Fibroblast of skin of right biceps (primary cell): ENCODE results near the gene ADORA2A.

Experiments used
- DNase-seq: peaks from one replicate; pipeline ENCODE4 v3.0.0-alpha.2; 2013

The ADORA2A gene

DNA sequence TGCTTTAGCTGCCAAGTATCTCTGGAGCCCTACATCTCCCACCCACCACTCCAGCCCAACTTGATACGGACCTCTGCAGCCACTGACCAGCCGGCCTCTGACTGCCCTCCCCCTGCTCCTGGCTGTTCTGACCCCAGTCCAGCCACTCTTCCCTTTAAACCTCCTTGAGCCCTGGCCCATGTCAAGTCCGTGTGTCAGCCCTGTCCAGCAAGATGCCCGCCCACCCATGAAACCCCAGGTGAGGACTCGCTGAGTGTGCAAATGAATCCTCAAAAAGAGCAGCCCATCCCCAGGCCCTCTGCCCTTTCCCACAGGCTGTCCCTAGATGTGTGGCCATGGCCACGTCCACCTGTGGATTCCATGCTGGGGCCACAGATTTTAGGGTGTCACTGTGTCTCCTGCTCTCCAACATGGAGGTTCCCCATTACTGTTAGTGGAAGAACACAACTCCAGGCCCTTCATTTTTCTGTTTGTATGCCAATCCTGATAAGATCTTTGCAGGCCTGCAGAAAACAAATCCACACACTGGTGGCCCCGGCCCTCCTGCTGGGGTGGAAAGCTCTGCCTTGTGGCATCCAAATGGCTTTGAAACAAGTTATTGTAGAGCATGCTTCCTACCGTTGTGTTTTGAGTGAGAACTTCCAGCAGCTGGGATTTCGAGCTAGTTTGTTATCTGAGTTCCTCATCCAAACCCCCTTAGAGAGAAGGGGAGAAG is 22.7 kb upstream of the ADORA2A start:
- DNase-seq: no peak

GRCh38 chr22:24405631-24406321 is 21.6 kb upstream of the ADORA2A start:
- no peak for DNase-seq

DNA sequence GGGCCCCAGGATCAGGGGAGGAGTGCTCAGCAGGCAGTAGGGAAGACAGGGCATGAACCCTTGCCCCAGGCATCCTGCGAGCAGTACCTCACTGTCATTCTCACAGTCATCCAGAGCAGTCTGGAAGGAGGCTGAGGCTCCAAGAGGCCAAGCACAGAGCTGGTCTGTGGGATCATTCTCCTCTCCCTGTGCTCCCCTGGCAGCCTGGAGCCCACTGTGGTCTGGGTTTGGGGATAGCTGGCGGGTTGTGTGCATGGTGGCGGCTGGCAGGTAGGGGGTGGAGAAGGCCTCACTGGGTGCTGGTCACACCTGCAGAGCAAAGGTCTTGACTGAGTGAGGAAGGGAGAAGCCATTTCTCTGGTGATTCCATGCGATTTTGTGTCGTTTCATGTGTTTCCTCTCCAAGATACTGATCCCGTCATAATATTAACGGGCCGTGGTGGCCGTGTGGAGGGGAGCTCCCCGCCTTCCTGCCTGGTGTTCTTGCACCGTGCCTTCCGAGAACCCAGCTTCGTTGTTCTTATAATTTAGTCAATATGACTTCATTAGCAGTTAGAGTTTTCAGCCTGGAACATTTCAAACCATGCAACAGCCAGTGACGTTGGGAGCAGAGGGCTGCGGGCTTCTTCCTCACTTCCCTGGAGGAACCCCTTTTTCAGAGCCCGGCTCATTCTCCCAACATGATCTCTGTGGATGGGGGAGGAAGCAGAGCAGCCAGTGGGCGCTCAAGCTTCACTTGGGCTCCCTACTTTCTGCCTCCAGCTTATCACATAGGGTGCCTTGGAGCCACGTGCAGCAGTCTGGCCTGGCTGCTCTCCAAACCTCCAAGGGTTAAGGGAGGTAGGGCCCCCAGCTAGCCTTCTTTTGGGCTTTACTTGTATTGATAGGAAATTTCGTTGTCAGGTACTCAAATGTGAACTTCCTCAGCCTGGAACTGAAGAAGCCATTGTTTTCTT is 20.8 kb upstream of the ADORA2A start:
- DNase-seq: no peak

DNA sequence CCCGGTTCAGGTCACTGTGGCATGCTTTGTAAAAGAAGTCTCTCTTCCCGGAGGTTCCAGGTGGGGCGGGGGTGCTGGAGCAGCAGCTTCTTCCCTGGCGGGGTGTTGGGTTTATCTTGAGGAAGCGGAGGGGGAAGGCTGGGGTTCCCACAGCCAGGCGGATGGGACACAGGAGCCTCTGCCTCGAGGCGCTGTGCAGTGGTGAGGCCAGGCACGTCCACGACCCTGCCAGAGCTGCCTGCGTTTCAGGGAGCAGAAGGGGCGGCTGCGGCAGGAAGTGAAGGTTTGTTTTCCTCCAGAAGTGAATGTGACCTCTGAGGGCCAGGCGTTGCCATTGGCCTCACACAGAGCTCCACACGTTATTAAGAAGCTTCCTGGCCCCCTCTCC is 20.1 kb upstream of the ADORA2A start:
- no peak for DNase-seq

- DNase-seq: no peak
Measured at GRCh38 chr22:24407884-24408283, 19.5 kb upstream of the ADORA2A start.

DNA sequence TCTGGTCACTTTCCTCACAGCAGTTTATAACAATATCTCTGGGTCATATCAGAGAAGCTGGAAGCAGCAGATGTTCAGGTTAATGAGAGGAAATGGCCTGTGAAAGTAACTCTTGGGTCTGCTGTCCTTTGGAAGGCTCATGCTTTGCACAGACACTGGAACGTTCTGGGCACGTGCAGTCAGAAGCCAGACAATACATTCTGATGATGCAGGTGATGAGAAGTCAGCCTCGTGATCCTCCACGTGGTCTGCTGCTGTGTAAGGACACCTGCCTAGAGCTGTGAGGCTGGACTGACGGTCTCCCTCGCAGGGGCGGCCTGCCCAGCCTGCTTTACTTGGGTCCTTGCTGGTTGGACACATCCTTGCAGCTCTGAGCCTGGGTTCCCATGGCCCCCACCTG is 18.8 kb upstream of the ADORA2A start:
- no peak for DNase-seq

DNA sequence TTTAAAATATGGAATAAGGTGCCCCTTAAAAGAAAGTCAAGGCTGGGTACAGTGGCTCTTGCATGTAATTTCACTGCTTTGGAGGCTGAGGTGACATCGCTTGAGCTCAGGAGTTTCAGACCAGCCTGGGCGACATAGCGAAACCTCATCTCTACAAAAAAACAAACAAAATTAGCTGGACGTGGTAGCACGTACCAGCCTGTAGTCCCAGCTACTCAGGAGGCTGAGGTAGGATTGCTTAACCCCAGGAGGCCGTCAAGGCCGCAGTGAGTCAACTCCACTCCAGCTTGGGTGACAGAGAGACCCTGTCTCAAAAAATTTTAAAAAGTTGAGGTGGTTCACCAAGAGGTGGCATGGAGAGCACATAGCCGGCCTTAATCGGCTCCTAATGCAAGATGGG is 17.7 kb upstream of the ADORA2A start:
- no peak for DNase-seq

DNA sequence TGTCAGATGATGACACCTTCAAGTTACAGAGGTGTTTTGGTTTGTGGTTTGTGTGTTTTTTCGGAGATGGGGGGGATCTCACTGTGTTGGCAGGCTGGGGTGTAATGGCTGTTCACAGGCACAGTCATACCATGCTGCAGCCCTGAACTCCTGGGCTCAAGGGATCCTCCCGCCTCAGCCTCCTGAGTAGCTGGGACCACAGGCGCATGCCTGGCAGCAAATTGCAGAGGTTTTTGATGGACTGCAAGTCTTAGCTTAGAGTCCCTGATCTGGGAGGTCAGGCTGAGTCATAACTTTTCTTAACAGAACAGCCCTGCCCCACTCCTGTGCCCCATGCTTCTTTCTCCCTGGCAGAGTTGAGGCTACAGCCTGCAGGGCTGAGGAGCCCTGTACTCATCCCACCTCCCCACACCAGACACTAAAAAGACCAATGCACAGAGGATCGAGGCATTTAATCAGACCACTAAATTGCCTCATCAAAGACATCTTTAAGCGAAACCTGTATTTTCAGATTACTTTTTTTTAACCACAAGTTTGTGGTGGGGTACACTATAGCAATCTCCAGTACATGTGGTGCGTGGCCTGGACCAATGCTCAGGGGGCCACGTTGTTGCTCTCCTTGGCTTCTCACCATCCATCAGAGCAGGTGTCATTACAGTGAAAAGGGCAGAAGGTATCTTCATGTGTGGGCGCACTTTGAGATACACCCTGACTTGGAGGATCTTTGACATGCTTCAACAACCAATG is 17.1 kb upstream of the ADORA2A start:
- DNase-seq: peak; percentile 49

GRCh38 chr22:24411256-24412004 is 16.0 kb upstream of the ADORA2A start:
- DNase-seq: no peak

GRCh38 chr22:24412274-24412673 is 15.1 kb upstream of the ADORA2A start:
- no peak for DNase-seq

DNA sequence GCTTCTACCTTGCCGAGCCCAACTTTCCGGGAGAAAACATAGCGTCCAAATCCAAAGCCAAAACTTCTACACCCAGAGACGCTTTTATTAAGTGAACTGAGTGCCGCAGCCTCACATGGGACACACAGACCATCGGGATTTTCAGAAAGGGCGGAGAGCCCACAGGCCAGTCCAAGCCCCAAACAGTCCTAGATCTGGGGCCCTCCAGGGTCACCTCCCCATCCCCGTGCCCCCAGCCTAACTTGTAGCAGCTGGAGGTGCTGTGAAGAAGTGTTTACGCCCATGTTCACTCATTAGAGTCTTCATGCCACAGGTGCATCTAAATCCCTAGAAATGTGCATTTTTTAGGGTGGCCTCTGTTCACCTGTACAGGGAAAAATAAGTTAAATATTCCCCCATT is 14.1 kb upstream of the ADORA2A start:
- no peak for DNase-seq

DNA sequence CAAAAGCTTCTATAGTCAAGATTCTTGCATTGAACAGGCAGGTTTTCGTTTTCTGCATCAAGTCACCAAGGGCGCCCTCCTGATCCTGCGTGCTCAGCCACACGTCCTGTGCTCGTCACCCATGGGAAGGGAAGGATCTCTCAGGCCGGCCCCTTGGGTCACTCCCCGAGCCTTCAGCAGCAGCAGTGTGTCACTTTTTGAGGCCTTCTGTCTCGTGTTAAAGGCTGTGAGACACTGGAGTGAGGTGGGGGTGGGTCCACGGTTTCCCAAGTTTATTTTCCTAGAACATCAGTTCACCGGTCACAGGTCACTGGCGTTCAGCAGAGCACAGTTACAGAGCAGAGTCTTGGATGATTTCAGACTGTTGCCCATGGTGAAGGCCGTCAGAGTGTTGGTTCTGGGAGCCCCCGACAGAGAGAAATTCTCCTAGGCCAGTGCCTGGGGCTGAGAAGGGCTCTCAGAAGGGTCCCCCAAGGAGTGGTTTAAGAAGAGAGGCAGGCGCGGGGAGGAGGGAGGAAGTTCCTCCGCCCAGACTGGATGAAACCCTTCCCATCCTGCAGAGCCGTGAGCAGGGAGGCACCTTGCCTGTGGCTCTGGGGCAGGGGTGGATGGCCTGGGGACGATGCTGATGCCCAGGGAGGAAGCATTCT is 13.5 kb upstream of the ADORA2A start:
- DNase-seq: no peak

DNA sequence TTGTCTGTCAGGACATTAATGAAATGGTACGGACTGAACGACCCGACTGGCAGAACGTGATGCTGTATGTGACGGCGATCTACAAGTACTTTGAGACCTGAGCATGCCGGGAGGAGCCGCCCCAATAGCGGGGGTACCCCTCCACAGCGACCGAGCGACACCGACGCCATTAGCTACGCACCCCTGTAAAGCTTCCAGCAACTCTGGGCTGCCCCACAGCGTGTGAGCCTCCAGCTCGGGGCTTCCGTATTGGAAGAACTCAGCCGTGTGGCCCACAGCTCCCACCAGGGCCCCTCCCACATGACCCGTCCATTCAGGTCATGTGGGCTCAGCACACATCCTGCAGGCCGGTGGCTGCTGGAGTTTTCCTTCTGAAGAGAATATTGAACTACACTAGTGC is 12.9 kb upstream of the ADORA2A start:
- no peak for DNase-seq

DNA sequence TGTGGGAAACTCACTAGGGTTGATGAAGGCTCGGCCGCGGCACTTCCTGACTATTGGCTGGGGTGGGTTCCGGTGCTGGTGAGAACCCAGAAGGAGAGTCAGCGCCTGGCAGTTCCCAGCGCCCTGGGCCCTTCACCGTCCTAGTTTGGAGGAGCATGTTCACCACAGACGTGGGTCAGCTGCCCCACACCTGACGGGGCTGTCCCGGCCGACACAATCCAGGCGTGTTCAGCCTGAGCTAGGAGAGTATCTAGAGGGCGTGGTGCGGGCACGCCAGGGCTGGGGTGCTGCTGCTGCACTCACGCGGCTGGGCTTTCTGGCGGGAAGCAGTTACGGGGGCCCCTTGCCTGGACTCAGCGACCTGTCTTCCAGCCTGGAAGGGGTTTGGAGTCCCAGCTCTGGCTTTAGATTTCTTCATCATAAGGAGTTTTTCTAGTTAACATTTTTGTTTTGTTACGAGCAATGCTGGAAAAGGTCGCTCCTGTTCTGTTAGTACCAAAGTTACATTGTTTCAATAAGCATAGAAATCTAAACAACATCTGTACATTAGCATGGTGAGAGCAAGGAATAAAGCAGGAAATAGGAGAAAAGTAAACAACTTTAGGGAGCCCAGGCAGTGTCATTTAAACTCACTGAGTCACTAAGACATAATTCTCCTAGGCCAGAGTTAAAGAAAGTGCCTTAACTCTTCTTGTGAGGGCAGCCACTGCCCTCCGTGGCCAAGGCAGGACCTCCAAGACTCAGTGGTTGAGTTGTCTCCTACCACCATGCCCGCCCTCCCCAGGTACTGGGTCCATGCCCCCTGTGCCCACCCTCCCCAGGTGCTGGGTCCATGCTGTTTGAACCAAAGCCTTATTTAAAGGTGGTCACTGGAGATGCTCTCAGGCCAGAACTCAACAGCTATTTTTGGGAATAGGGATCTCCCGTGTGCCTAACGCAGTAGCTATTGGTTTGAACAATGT is 12.1 kb upstream of the ADORA2A start:
- DNase-seq: no peak

GRCh38 chr22:24416095-24416494 is 11.3 kb upstream of the ADORA2A start:
- DNase-seq: no peak

DNA sequence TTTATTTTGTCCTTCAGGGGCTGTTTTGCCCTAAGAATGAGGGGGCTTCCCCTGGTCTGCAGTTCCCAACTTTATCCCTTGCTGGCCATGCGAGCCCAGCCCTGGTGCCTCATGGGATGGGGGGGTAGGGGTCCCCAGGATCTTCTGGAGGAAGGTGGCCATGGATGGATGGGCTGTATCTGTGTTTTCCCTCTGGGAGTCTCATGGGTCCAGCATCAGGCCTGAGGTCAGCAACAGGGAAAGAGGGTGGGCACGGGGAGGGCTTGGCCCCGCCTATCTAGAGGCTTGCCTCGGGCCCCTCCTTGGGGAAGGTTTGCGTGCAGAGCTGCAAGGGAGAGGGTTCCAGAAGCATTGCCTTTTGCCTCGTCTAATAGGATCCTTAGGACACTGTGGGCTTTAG is 10.8 kb upstream of the ADORA2A start:
- no peak for DNase-seq

DNA sequence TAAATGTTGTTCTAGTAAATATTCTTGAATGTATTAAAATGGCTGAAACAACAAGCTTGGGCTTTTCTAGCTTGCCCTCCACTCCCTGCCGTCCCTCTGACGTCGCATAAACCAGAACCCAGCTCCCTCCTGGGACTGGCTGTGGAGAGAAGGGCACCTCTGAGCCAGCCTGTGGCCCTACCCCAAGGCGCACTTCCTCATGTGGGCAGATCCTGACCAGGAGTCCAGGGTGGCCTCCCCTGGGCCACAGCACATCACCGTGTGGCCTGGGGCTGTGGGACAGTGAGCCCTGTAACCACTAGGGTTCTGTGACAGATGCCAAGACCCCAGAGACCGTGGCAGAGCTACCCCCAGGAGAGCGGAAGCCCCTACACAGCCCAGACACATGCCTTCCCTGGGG is 10.2 kb upstream of the ADORA2A start:
- DNase-seq: no peak

DNA sequence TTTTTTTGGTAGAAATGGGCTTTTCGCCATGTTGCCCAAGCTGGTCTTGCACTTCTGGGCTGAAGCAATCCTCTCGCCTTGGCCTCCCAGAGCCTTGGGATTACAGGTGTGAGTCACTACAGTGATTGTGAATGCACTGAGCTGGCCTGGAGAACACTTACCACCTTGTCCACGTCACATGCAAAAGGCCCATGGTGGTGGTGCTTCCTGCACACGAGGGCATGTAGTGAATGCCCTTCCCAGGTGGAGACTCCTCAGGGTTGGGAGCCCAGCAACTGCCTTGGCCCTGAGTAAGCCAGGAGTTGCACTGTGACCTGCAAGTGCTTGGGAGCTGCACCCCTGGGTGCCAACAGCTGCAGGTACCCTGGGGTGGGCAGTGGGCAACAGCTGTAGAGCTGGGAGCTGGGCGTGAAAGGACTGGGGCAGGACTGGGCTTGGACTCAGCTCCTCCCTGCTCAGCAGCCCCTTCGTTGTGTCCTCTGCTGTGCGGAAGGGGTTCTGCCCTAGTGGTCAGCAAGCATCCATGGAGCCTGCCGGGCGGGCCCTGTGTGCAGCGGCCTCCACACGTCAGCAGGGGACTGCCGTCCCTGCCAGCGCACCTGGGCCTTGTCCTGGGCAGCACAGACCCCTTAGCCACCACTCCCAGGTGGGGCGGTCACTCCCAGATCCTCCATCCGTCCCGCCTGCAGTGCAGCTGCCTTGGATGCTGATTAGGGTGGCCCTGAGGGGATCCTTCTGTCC is 9.3 kb upstream of the ADORA2A start:
- no peak for DNase-seq

DNA sequence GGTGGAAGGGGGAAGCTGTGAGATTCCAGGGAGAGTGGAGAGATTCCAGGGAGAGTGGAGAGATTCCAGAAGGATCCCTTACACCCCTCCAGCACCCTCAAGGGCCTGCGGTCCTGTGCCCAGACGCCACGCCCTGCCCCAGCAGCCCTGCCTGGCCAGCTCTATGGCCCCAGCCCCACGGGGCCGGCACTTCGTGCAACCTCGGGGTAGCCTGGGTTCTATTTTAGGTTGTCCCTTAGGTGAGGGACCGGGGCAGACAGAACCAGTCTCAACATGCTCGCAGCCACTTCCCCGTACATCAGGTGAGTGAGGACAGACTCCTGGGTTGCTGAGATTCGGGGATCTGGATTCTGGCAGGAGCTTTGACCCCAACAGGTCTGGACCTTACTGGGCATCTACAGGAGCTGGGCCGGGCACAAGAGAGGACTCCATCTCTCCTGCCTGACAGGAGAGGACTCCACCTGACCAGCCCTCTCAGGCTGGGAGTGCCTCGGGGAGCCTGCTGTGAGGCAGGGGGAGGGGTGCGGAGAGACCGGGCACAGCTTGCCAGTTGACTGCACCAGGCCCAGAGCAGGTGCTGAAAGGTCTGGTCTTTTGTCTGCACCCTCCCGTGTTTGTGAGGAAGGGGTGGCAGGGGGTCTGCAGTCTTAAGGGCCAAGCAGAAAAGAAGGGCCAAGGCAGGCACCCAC is 8.5 kb upstream of the ADORA2A start:
- no peak for DNase-seq
